IgD-negative memory B cell (primary cell): ENCODE data around the gene ADAMTSL5. TPM values are rescaled to one million over a fixed set of nuclear protein-coding genes. Genes with fewer than 3 reads are reported as not detected.
A peak's percentile ranks its signal among the peaks of the same experiment; 100 is the strongest.

ENCODE experiments used
- H3K27ac Mint-ChIP-seq, 3 donors: one replicate each; pipeline ENCODE4 v1.8.0; 2020 to 2022; ENCODE audit warnings: mild to moderate bottlenecking in 3 of 3, mixed read lengths in 3 of 3, moderate library complexity in 1 of 3
- H3K27me3 Mint-ChIP-seq: one replicate; pipeline ENCODE4 v1.8.0; 2021; ENCODE audit warnings: mixed read lengths
- H3K36me3 Mint-ChIP-seq: one replicate; pipeline ENCODE4 v1.8.0; 2020; ENCODE audit warnings: mild to moderate bottlenecking, mixed read lengths
- H3K4me1 Mint-ChIP-seq, 3 donors: one replicate each; pipeline ENCODE4 v1.8.0; 2020 to 2022; ENCODE audit warnings: mixed read lengths in 3 of 3, mild to moderate bottlenecking in 1 of 3
- H3K4me3 Mint-ChIP-seq, 4 donors: one replicate each; pipeline ENCODE4 v1.8.0; 2020 to 2022; ENCODE audit warnings: mild to moderate bottlenecking in 4 of 4, mixed read lengths in 4 of 4, moderate library complexity in 3 of 4
- H3K9me3 Mint-ChIP-seq, 3 donors: one replicate each; pipeline ENCODE4 v1.8.0; 2020 to 2021; ENCODE audit warnings: mixed read lengths in 3 of 3, mild to moderate bottlenecking in 1 of 3
- polyA plus RNA-seq: library from polyadenylated mRNA; unstranded; fragments of 300-500 nt; fragmentation: Illumina TruSeq; gene quantifications from one replicate; pipeline ENCODE4 v1.2.3, GENCODE V29; 2021

ADAMTSL5 gene
- polyA plus RNA-seq, 1 donor from 2014 or later = 0.21 TPM

GRCh38 chr19:1510807-1511206 is 2.0 kb downstream of the ADAMTSL5 start:
- Mint-ChIP-seq H3K4me1 (peaks cover 3 to 9% (median 6%) of the 10 kb centered on the region in 3 donors), H3K9me3 (peaks cover 0 to 9% (median 0%) of the 10 kb centered on the region in 3 donors), H3K27me3 (peaks cover 32% of the 10 kb centered on the region), H3K4me3 (peak overlapping the region in 1 of 4 donors; percentile 70), H3K27ac (peak overlapping the region in 1 of 3 donors; percentile 23), H3K36me3 (peaks cover 4% of the 10 kb centered on the region)

- Mint-ChIP-seq H3K4me1 (peaks cover 3 to 9% (median 6%) of the 10 kb centered on the region in 3 donors), H3K27me3 (peaks cover 34% of the 10 kb centered on the region), H3K36me3 (peaks cover 4% of the 10 kb centered on the region), H3K9me3 (peaks cover 0 to 9% (median 0%) of the 10 kb centered on the region in 3 donors), H3K27ac (no peak overlapping the region), H3K4me3 (peak overlapping the region in 1 of 4 donors; percentile 70)
Measured at GRCh38 chr19:1510442-1510806, 2.4 kb downstream of the ADAMTSL5 start.

GRCh38 chr19:1509602-1510441 is 3.0 kb downstream of the ADAMTSL5 start:
- H3K27me3 Mint-ChIP-seq = peaks cover 36% of the 10 kb centered on the region
- peaks cover 3 to 9% (median 6%) of the 10 kb centered on the region in 3 donors for H3K4me1 Mint-ChIP-seq
- peaks cover 4% of the 10 kb centered on the region for H3K36me3 Mint-ChIP-seq
- peak overlapping the region in 1 of 3 donors; percentile 8 for H3K27ac Mint-ChIP-seq
- H3K9me3 Mint-ChIP-seq = peaks cover 0 to 10% (median 0%) of the 10 kb centered on the region in 3 donors
- H3K4me3 Mint-ChIP-seq = no peak overlapping the region

- Mint-ChIP-seq H3K27ac (peak overlapping the region in 1 of 3 donors; percentile 57), H3K9me3 (peaks cover 0 to 10% (median 0%) of the 10 kb centered on the region in 3 donors)
Measured at GRCh38 chr19:1508507-1508856, 4.3 kb downstream of the ADAMTSL5 start.

GRCh38 chr19:1507763-1508506 is 4.9 kb downstream of the ADAMTSL5 start:
- Mint-ChIP-seq H3K9me3 (peaks cover 0 to 10% (median 0%) of the 10 kb centered on the region in 3 donors), H3K4me1 (peaks cover 3 to 8% (median 6%) of the 10 kb centered on the region in 3 donors), H3K36me3 (peaks cover 4% of the 10 kb centered on the region), H3K4me3 (peak overlapping the region; percentile 44 to 91 (median 80)), H3K27me3 (peaks cover 38% of the 10 kb centered on the region), H3K27ac (peak overlapping the region; percentile 59 to 97 (median 75))

More at GRCh38 chr19:1508507-1508856, 4.3 kb downstream of the ADAMTSL5 start:
- H3K4me3 Mint-ChIP-seq = peak overlapping the region in 1 of 4 donors; percentile 63
- peaks cover 3 to 8% (median 6%) of the 10 kb centered on the region in 3 donors for H3K4me1 Mint-ChIP-seq
- H3K27me3 Mint-ChIP-seq = peaks cover 35% of the 10 kb centered on the region
- H3K36me3 Mint-ChIP-seq = peaks cover 4% of the 10 kb centered on the region

DNA sequence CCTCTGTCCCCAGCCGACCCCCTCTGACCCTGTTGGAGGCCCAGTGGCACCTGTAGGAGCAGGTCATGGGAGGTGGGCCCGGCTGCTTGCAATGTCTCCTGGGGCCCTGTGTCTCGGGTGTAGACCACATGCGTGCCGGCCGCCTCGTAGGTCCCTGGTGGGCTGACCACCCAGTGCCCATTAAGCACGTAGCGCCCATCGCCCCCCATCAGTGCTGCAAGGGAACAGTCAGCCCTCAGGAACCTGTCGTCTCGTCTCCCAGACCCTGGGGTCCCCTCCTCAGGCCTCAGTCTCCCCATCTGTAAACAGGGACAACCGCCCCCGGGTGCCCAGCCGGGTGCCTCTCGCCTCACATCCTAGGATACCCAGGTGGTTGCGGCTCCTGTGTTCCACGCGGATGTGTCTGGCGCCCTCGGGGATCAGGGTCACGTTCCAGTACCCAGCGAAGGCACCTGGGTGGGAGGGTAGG is 5.6 kb downstream of the ADAMTSL5 start:
- Mint-ChIP-seq H3K27me3 (peaks cover 35% of the 10 kb centered on the region), H3K9me3 (peaks cover 0 to 10% (median 0%) of the 10 kb centered on the region in 3 donors)

GRCh38 chr19:1505991-1506881 is 6.6 kb downstream of the ADAMTSL5 start:
- peaks cover 4% of the 10 kb centered on the region for H3K36me3 Mint-ChIP-seq
- peak overlapping the region in 3 of 4 donors; percentile 4 to 83 (median 44) for H3K4me3 Mint-ChIP-seq
- H3K9me3 Mint-ChIP-seq = peaks cover 0 to 10% (median 0%) of the 10 kb centered on the region in 3 donors
- H3K27me3 Mint-ChIP-seq = peaks cover 34% of the 10 kb centered on the region
- H3K27ac Mint-ChIP-seq = peak overlapping the region in 2 of 3 donors; percentile 61 to 82
- H3K4me1 Mint-ChIP-seq = peaks cover 3 to 8% (median 6%) of the 10 kb centered on the region in 3 donors

More for the DNA sequence above, 5.6 kb downstream of the ADAMTSL5 start:
- peaks cover 4% of the 10 kb centered on the region for H3K36me3 Mint-ChIP-seq
- peak overlapping the region in 1 of 4 donors; percentile 44 for H3K4me3 Mint-ChIP-seq
- peaks cover 3 to 8% (median 6%) of the 10 kb centered on the region in 3 donors for H3K4me1 Mint-ChIP-seq
- peak overlapping the region in 2 of 3 donors; percentile 59 to 75 for H3K27ac Mint-ChIP-seq

DNA sequence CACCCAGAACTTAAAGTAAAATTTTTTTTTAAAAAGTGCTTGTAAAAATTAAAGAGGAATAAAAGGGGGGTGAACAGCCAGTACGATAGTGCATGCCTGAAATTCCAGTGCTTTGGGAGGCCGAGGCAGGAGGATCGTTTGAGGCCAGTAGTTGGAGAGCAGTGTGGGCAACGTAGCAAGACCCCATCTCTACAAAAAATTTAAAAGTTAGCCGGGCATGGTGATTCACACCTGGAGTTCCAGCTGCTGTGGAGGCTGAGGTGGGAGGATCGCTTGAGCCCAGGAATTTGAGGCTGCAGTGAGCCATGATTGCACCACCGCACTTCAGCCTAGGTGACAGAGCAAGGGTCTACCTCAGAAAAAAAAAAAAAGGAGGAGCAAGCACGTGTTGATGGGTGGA is 7.8 kb downstream of the ADAMTSL5 start:
- peak overlapping the region in 1 of 3 donors; percentile 61 for H3K27ac Mint-ChIP-seq
- peaks cover 3 to 8% (median 5%) of the 10 kb centered on the region in 3 donors for H3K4me1 Mint-ChIP-seq
- H3K36me3 Mint-ChIP-seq = peaks cover 4% of the 10 kb centered on the region
- H3K9me3 Mint-ChIP-seq = peaks cover 0 to 10% (median 0%) of the 10 kb centered on the region in 3 donors
- H3K27me3 Mint-ChIP-seq = peaks cover 32% of the 10 kb centered on the region
- no peak overlapping the region for H3K4me3 Mint-ChIP-seq

DNA sequence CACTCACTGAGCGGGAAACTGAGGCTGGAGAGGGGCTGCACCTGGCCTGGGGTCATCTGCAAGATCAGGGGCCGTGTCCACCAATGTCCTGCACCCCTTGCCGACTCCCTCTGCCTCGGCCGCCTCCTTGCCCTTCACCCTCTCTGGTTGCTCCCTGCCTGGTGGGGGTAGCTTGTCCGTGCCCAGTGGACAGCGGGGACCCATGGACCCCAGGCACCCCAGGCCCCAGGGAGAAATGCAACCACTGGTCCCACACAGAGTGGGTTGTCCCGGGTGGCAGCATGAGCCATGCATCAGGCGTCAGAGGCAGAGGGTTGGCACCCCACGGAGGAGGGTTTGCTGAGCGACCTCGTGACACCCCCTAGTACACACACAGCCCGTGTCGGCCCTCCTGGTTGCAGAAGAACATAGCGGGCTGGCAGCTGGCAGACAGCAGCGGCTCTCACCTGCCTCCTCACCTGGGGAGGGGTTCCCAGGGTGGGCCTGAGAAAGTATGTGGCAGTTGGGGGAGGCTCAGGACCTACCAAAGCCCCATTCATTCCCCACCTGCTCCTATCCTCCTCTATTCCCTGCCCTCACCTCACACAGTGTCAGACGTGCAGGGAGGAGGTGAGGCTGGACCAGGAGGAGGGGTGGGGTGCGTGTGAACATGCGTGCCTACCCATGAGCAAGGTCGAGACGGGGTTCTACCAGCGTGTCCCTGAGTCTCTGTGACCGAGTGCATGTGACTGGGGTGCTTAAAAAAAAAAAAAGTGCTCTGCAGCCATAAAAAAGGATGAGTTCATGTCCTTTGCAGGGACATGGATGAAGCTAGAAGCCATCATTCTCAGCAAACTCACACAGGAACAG is 8.7 kb downstream of the ADAMTSL5 start:
- Mint-ChIP-seq H3K27me3 (peaks cover 29% of the 10 kb centered on the region), H3K27ac (peak overlapping the region in 1 of 3 donors; percentile 61), H3K4me1 (peaks cover 3 to 8% (median 5%) of the 10 kb centered on the region in 3 donors), H3K9me3 (peaks cover 0 to 10% (median 0%) of the 10 kb centered on the region in 3 donors), H3K36me3 (peaks cover 4% of the 10 kb centered on the region), H3K4me3 (no peak overlapping the region)

DNA sequence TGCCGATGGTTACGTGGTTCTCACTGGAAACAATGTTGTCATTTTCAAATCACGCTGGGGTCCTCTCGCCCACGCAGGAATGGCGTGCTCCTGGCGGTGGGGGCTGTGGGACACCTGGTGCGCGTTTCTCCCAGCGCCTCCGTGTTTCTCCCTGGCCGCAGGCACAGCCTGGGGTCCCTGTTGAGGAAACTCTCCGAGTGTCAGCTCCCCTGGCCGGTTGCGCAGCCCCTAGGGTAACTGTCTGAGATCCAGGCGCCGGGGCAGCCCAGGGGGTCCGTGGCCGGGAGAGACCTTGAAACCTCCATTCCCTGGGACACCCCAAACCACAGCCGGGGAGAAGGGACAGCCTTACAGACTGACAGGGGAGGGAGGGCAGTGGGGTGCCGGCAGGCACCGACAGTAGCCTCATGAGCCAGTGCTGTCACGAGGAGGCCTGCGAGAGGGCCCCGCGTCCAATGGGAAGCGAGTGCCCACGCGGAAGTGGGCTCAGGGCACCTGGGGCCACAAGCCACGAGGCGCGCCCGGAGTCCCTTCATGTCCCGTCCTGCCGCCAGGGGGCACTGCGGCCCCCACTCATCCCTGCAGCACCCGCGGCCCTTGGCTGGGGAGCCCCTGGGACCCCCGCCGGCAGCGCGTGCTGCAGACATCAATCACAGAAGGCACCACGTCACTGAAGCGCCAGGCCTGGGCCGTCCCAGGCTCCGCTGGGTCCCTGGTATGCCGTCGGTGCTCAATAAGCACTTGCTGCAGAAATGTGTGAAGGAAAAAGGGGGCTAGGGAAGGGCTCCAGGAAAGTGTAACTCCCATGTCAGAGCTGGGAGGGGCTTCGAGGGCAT is 9.5 kb downstream of the ADAMTSL5 start:
- Mint-ChIP-seq H3K27me3 (peaks cover 27% of the 10 kb centered on the region), H3K9me3 (peaks cover 0 to 9% (median 0%) of the 10 kb centered on the region in 3 donors), H3K27ac (peak overlapping the region in 1 of 3 donors; percentile 13), H3K36me3 (peaks cover 4% of the 10 kb centered on the region), H3K4me1 (peaks cover 3 to 6% (median 5%) of the 10 kb centered on the region in 3 donors), H3K4me3 (no peak overlapping the region)

DNA sequence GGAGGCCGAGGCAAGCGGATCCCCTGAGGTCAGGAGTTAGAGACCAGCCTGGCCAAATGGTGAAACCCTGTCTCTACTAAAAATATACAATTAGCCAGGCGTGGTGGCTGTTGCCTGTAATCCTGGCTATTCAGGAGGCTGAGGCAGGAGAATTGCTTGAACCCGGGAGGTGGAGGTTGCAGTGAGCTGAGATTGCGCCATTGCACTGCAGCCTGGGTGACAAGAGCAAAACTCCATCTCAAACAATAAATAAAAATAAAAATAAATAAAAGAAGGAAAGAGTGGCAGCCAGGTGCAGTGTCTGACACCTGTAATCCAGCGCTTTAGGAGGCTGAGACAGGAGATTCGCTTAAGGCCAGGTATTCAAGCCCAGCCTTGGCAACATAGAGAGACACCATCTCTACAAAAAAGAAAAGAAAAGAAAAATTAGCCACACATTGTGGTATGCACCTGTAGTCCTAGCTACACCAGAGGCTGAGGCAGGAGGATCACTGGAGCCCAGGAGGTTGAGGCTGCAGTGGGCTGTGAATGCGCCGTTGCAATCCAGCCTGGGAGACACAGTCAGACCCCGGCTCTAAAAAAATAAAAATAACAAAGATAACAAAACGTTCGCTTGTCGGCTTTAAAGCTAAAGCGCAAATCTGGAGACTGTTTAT is 10.3 kb downstream of the ADAMTSL5 start:
- peaks cover 22% of the 10 kb centered on the region for H3K27me3 Mint-ChIP-seq
- peaks cover under 1% of the 10 kb centered on the region for H3K36me3 Mint-ChIP-seq
- no peak overlapping the region for H3K4me3 Mint-ChIP-seq
- H3K27ac Mint-ChIP-seq = peak overlapping the region in 1 of 3 donors; percentile 13
- H3K9me3 Mint-ChIP-seq = peaks cover 0 to 5% (median 0%) of the 10 kb centered on the region in 3 donors
- peaks cover under 1 to 3% (median 1%) of the 10 kb centered on the region in 3 donors for H3K4me1 Mint-ChIP-seq

GRCh38 chr19:1501200-1501595 is 11.6 kb downstream of the ADAMTSL5 start:
- H3K27me3 Mint-ChIP-seq = peaks cover 24% of the 10 kb centered on the region
- H3K36me3 Mint-ChIP-seq = no peaks in the 10 kb centered on the region
- peaks cover 0 to 3% (median 0%) of the 10 kb centered on the region in 3 donors for H3K4me1 Mint-ChIP-seq
- H3K27ac Mint-ChIP-seq = peak overlapping the region in 1 of 3 donors; percentile 35
- no peak overlapping the region for H3K4me3 Mint-ChIP-seq
- H3K9me3 Mint-ChIP-seq = peaks cover 0 to 2% (median 0%) of the 10 kb centered on the region in 3 donors
